H1 (cell line): ENCODE measurements around the gene EML1. TPM values are rescaled to one million over a fixed set of nuclear protein-coding genes. Genes with fewer than 3 reads are reported as not detected.
A peak's percentile ranks its signal among the peaks of the same experiment; 100 is the strongest.

Source experiments
- CTCF ChIA-PET: fragments of 300-600 bp; sonication (Branson Sonifier 250); formaldehyde crosslinking; loops from one replicate; lab custom pipeline; 2021; ENCODE audit not compliant: partially characterized antibody; lab: Charles Lee
- POLR2A ChIA-PET: fragments of 300-600 bp; sonication (Branson Sonifier 250); formaldehyde crosslinking; loops from one replicate; lab custom pipeline; 2021; ENCODE audit warnings: inconsistent platforms; ENCODE audit not compliant: partially characterized antibody; lab: Charles Lee
- DNase-seq, 2 experiments: peaks; one replicate each; pipeline versions ENCODE4 v3.0.0 to v3.0.0-alpha.2; 2010 to 2022; ENCODE audit warnings: low spot score in 2 of 2, low read depth in 1 of 2, mixed read lengths in 1 of 2
- FAIRE-seq: peaks from 2 replicates; lab custom pipeline; 2011; peaks lifted over from hg19 to GRCh38; lab: Jason Lieb, UNC
- H2AFZ ChIP-seq: 2 replicates; pipeline ENCODE4 v1.8.1; 2012; ENCODE audit warnings: low read length, inconsistent platforms
- H2AK5ac ChIP-seq: 2 replicates; pipeline ENCODE4 v1.6.1; 2013; ENCODE audit warnings: low read depth, low read length
- H2BK120ac ChIP-seq: replicated peaks from 2 replicates; pipeline ENCODE3; 2013; ENCODE audit warnings: low read depth, low read length, inconsistent platforms
- H2BK12ac ChIP-seq: 2 replicates; pipeline ENCODE4 v1.6.1; 2013; ENCODE audit warnings: low read depth, low read length
- H2BK15ac ChIP-seq: 2 replicates; pipeline ENCODE4 v1.6.1; 2013; ENCODE audit warnings: low read length
- H2BK20ac ChIP-seq: 2 replicates; pipeline ENCODE4 v1.6.1; 2013; ENCODE audit warnings: low read length
- H2BK5ac ChIP-seq: 2 replicates; pipeline ENCODE4 v1.6.1; 2013; ENCODE audit warnings: low read depth, low read length
- H3K14ac ChIP-seq: 2 replicates; pipeline ENCODE4 v1.6.1; 2013; ENCODE audit warnings: inconsistent platforms; ENCODE audit not compliant: insufficient read length
- H3K18ac ChIP-seq: 2 replicates; pipeline ENCODE4 v1.6.1; 2013; ENCODE audit warnings: low read length; ENCODE audit errors: extremely low read depth
- H3K23ac ChIP-seq: 2 replicates; pipeline ENCODE4 v1.6.1; 2013; ENCODE audit warnings: inconsistent platforms; ENCODE audit not compliant: insufficient read length
- H3K23me2 ChIP-seq: 2 replicates; pipeline ENCODE4 v1.6.1; 2013; ENCODE audit warnings: low read depth, low read length
- H3K27ac ChIP-seq: 2 replicates; pipeline ENCODE4 v1.6.1; 2011; ENCODE audit warnings: low read depth, low read length, inconsistent platforms
- H3K27me3 ChIP-seq, 4 experiments: replicated peaks in 1 of 4; 1 replicate in 1 of 4; 2 replicates in 3 of 4; pipeline versions ENCODE4 v1.6.1 to v1.8.1; 2011 to 2013; ENCODE audit warnings: low read length in 3 of 4, mild to moderate bottlenecking in 3 of 4, inconsistent platforms in 2 of 4, mixed read lengths in 2 of 4, moderate library complexity in 1 of 4; ENCODE audit not compliant: control insufficient read depth in 3 of 4, insufficient read depth in 3 of 4; ENCODE audit errors: extremely low read depth in 1 of 4
- H3K36me3 ChIP-seq, 4 experiments: 2 replicates each; pipeline versions ENCODE4 v1.6.1 to v1.8.1; 2011 to 2013; ENCODE audit warnings: mild to moderate bottlenecking in 4 of 4, low read length in 3 of 4, moderate library complexity in 2 of 4, control low read depth in 1 of 4, inconsistent platforms in 1 of 4; ENCODE audit not compliant: insufficient read depth in 4 of 4, control insufficient read depth in 2 of 4
- H3K4ac ChIP-seq: replicated peaks from 2 replicates; pipeline ENCODE3; 2013; ENCODE audit warnings: low read length, low read depth, mixed read lengths, inconsistent platforms; ENCODE audit not compliant: insufficient read length
- H3K4me1 ChIP-seq, 4 experiments: replicated peaks in 1 of 4; 1 replicate in 1 of 4; 2 replicates in 3 of 4; pipeline versions ENCODE4 v1.6.1 to v1.8.1; 2011 to 2013; ENCODE audit warnings: low read length in 3 of 4, inconsistent platforms in 2 of 4, mixed read lengths in 1 of 4; ENCODE audit not compliant: insufficient read depth in 4 of 4, control insufficient read depth in 3 of 4
- H3K4me2 ChIP-seq, 2 experiments: 2 replicates each; pipeline versions ENCODE4 v1.6.1 to v1.8.1; 2011 to 2013; ENCODE audit warnings: low read depth in 2 of 2, low read length in 2 of 2, control low read depth in 1 of 2, inconsistent platforms in 1 of 2, mild to moderate bottlenecking in 1 of 2; ENCODE audit not compliant: insufficient read depth in 1 of 2
- H3K4me3 ChIP-seq, 4 experiments: fragments of 200-600, 300-600 bp in 1 of 4; sonication (generic), shearing (Covaris generic), sonication (Bioruptor Twin) in 1 of 4; 2 replicates each; pipeline versions ENCODE4 v1.5.1 to v1.8.1; 2011 to 2016; ENCODE audit warnings: low read length in 4 of 4, low read depth in 3 of 4, control low read depth in 2 of 4, inconsistent platforms in 2 of 4, mild to moderate bottlenecking in 2 of 4, mixed read lengths in 1 of 4, moderate library complexity in 1 of 4; ENCODE audit not compliant: insufficient read depth in 2 of 4; ENCODE audit errors: extremely low read depth in 1 of 4
- H3K56ac ChIP-seq: replicated peaks from 2 replicates; pipeline ENCODE3; 2013; ENCODE audit warnings: low read depth, mild to moderate bottlenecking, mixed read lengths, low read length, inconsistent platforms; ENCODE audit not compliant: insufficient read length
- H3K79me1 ChIP-seq: 2 replicates; pipeline ENCODE4 v1.6.1; 2013; ENCODE audit warnings: low read depth, low read length, control low read depth
- H3K79me2 ChIP-seq, 2 experiments: 2 replicates each; pipeline versions ENCODE4 v1.6.1 to v1.8.1; 2012 to 2013; ENCODE audit warnings: low read length in 2 of 2, mild to moderate bottlenecking in 2 of 2, inconsistent platforms in 1 of 2; ENCODE audit not compliant: insufficient read depth in 2 of 2, control insufficient read depth in 1 of 2
- H3K9ac ChIP-seq, 4 experiments: replicated peaks in 1 of 4; 1 replicate in 1 of 4; 2 replicates in 3 of 4; pipeline versions ENCODE4 v1.6.1 to v1.8.1; 2011 to 2013; ENCODE audit warnings: low read depth in 3 of 4, low read length in 3 of 4, control low read depth in 2 of 4, mild to moderate bottlenecking in 2 of 4, moderate library complexity in 2 of 4, inconsistent platforms in 1 of 4; ENCODE audit errors: extremely low read depth in 1 of 4
- H3K9me3 ChIP-seq, 2 experiments: 2 replicates each; pipeline versions ENCODE4 v1.6.1 to v1.8.1; 2012 to 2013; ENCODE audit warnings: mild to moderate bottlenecking in 2 of 2, moderate library complexity in 2 of 2, control low read depth in 1 of 2, inconsistent platforms in 1 of 2, low read depth in 1 of 2, low read length in 1 of 2, mixed read lengths in 1 of 2; ENCODE audit not compliant: insufficient read depth in 2 of 2
- H4K20me1 ChIP-seq, 2 experiments: replicated peaks in 1 of 2; 2 replicates each; pipeline versions ENCODE3 to v1.8.1; 2011 to 2013; ENCODE audit warnings: inconsistent platforms in 2 of 2, low read length in 2 of 2, mild to moderate bottlenecking in 1 of 2; ENCODE audit not compliant: insufficient read depth in 2 of 2, control insufficient read depth in 1 of 2
- H4K5ac ChIP-seq: 2 replicates; pipeline ENCODE4 v1.6.1; 2013; ENCODE audit warnings: low read length, low read depth, mixed read lengths, inconsistent platforms; ENCODE audit not compliant: insufficient read length
- H4K8ac ChIP-seq: 2 replicates; pipeline ENCODE4 v1.8.0; 2013; ENCODE audit warnings: mild to moderate bottlenecking, moderate library complexity, low read length, inconsistent platforms; ENCODE audit not compliant: insufficient read depth; ENCODE audit errors: extremely low read depth
- H4K91ac ChIP-seq: replicated peaks from 2 replicates; pipeline ENCODE3; 2013; ENCODE audit warnings: low read length, mixed read lengths, inconsistent platforms; ENCODE audit not compliant: insufficient read length
- ASH2L ChIP-seq: fragments of 200-600, 300-600 bp; sonication (generic); IDR thresholded peaks from one replicate; pipeline ENCODE4 v1.7.1; 2017; ENCODE audit warnings: low read length
- ATF3 ChIP-seq: IDR thresholded peaks from 2 replicates; pipeline ENCODE4 v1.6.1; 2011; ENCODE audit warnings: low read depth, mild to moderate bottlenecking, low read length; ENCODE audit not compliant: insufficient read depth
- EGR1 ChIP-seq: IDR thresholded peaks from 2 replicates; pipeline ENCODE4 v1.6.1; 2011; ENCODE audit warnings: low read depth, low read length, borderline replicate concordance
- JUN ChIP-seq: IDR thresholded peaks from 2 replicates; pipeline ENCODE4 v1.6.1; 2011; ENCODE audit warnings: low read depth, mild to moderate bottlenecking, improper control_type of control experiment, low read length
- KDM1A ChIP-seq: fragments of 200-600, 300-600 bp; sonication (generic); IDR thresholded peaks from 2 replicates; pipeline ENCODE4 v1.7.1; 2016; ENCODE audit warnings: mild to moderate bottlenecking, low read length, borderline replicate concordance
- NANOG ChIP-seq: IDR thresholded peaks from 2 replicates; pipeline ENCODE4 v1.6.1; 2011; ENCODE audit warnings: low read length, low read depth, mild to moderate bottlenecking, inconsistent platforms; ENCODE audit not compliant: insufficient read depth, poor library complexity, severe bottlenecking
- PHF8 ChIP-seq: fragments of 200-600 bp; sonication (generic); conservative IDR thresholded peaks from 2 replicates; pipeline ENCODE4 v1.7.1; 2012; ENCODE audit warnings: low read depth, mild to moderate bottlenecking, inconsistent platforms, low read length, moderate library complexity
- POLR2A ChIP-seq, 2 experiments: IDR thresholded peaks; 1 replicate in 1 of 2; 2 replicates in 1 of 2; pipeline ENCODE4 v1.6.1; 2011; ENCODE audit warnings: low read depth in 2 of 2, low read length in 2 of 2, mild to moderate bottlenecking in 2 of 2; ENCODE audit errors: control extremely low read depth in 1 of 2
- POU5F1 ChIP-seq: IDR thresholded peaks from 2 replicates; pipeline ENCODE4 v1.6.1; 2011; ENCODE audit warnings: low read depth, mild to moderate bottlenecking, low read length, moderate library complexity
- SAP30 ChIP-seq: fragments of 300-600 bp; sonication (generic); IDR thresholded peaks from 2 replicates; pipeline ENCODE4 v1.7.1; 2012; ENCODE audit warnings: low read length, moderate library complexity, mild to moderate bottlenecking, inconsistent platforms; ENCODE audit not compliant: insufficient read depth, insufficient replicate concordance
- SIX5 ChIP-seq: IDR thresholded peaks from 2 replicates; pipeline ENCODE4 v1.6.1; 2011; ENCODE audit warnings: mild to moderate bottlenecking, low read depth, low read length
- TAF7 ChIP-seq: optimal IDR thresholded peaks from 2 replicates; pipeline ENCODE3; 2011; ENCODE audit warnings: low read depth, mild to moderate bottlenecking, inconsistent platforms, low read length, moderate library complexity, borderline replicate concordance
- WGBS, 2 experiments: shearing (Covaris generic) in 1 of 2; methylation state at CpG; one replicate each; pipeline versions ENCODE4 v1.1.6 to v1.1.7; 2013 to 2015; ENCODE audit warnings: low lambda C conversion rate in 2 of 2, mixed read lengths in 2 of 2, inconsistent platforms in 1 of 2, low coverage in 1 of 2, missing lambda C conversion rate in 1 of 2; ENCODE audit not compliant: insufficient replicate concordance in 2 of 2, insufficient coverage in 1 of 2, insufficient read length in 1 of 2; ENCODE audit errors: extremely low coverage in 1 of 2, missing lambda C conversion rate in 1 of 2; 5-methylcytosine and 5-hydroxymethylcytosine counted together
- polyA plus RNA-seq, 7 experiments: library from polyadenylated mRNA; depleted of rRNA in 3 of 7; stranded (reverse) in 5 of 7; unstranded in 2 of 7; fragments of >200 nt in 5 of 7; fragments of 200-250 nt in 2 of 7; gene quantifications; 1 replicate in 5 of 7; 2 replicates in 1 of 7; 4 replicates in 1 of 7; pipeline versions ENCODE4 v1.2.1 to v1.2.3, GENCODE V29; 2011 to 2013; ENCODE audit warnings: missing spikeins in 2 of 7, mixed read lengths in 2 of 7
- total RNA-seq: library from RNA; stranded (reverse); fragmentation: NEBNext Ultra II Directional; extraction: Animal tissue kit (Norgen Biotek cat#: 25700); gene quantifications from 2 replicates; pipeline ENCODE4 v1.2.1, GENCODE V29; 2021

Gene EML1
- total and polyA plus RNA-seq, 2 of the 8 experiments (the other 6 are each of a cell fraction or from before 2014, with no cell fraction given) = 11.1 to 24.7 TPM

GRCh38 chr14:99966037-99966835 is 173.0 kb downstream of the EML1 start:
- CTCF ChIA-PET = interaction anchor here (0.5 to 2.4 kb wide), 7 partner anchors 15 to 218 kb away, joined by 3 to 9 read pairs (median 3); no protein-coding TSS in a partner anchor
- 96% methylated on average over 22 of the region's 23 CpGs; no CpG with 5 or more reads in 1 of the 2 experiments for WGBS, 2 experiments
- H2AK5ac ChIP-seq = no peak overlapping the region
- no peak overlapping the region for H2BK20ac ChIP-seq
- no peak overlapping the region for H3K9ac ChIP-seq
- H3K4me3 ChIP-seq = no peak overlapping the region
- H3K18ac ChIP-seq = no peak overlapping the region
- no peak for DNase-seq
- peaks cover 0 to 4% of the 10 kb centered on the region in 2 experiments; a peak in 2 of 4 replicates for H3K9me3 ChIP-seq
- POLR2A ChIA-PET = interaction anchor here (0.8 kb wide), 1 partner anchor 53 kb away, joined by 3 read pairs; no protein-coding TSS in a partner anchor
- no peak overlapping the region for H3K14ac ChIP-seq
- no peak overlapping the region for H2BK12ac ChIP-seq
- no peak overlapping the region for H3K4me2 ChIP-seq
- H3K79me1 ChIP-seq = no peaks in the 10 kb centered on the region
- no peaks in the 10 kb centered on the region for H3K23me2 ChIP-seq
- no peak overlapping the region for H3K23ac ChIP-seq
- H2BK15ac ChIP-seq = no peak overlapping the region
- no peaks in the 10 kb centered on the region for H3K79me2 ChIP-seq
- no peak overlapping the region for H4K5ac ChIP-seq
- no peak overlapping the region for H2BK5ac ChIP-seq
- H2BK120ac ChIP-seq = no peak overlapping the region
- H3K4ac ChIP-seq = no peak overlapping the region
- no peaks in the 10 kb centered on the region for H3K36me3 ChIP-seq
- no peak overlapping the region for H3K56ac ChIP-seq
- no peak overlapping the region for H2AFZ ChIP-seq
- H4K8ac ChIP-seq = no peak overlapping the region
- peaks cover 6 to 22% (median 19%) of the 10 kb centered on the region in 4 experiments for H3K27me3 ChIP-seq
- no peaks in the 10 kb centered on the region for H4K20me1 ChIP-seq
- FAIRE-seq = no peak
- H3K4me1 ChIP-seq = peaks cover 0 to 12% (median 5%) of the 10 kb centered on the region in 4 experiments; a peak in 5 of 7 replicates
- no peak overlapping the region for H3K27ac ChIP-seq
- peak overlapping the region; percentile 23 for H4K91ac ChIP-seq
- TF ChIP-seq ATF3 = no peak
- TF ChIP-seq NANOG = no peak
- no peak for TF ChIP-seq TAF7
- no peak for TF ChIP-seq KDM1A
- no peak for TF ChIP-seq PHF8
- TF ChIP-seq JUN = no peak
- no peak for TF ChIP-seq SAP30
- TF ChIP-seq EGR1 = no peak
- TF ChIP-seq SIX5 = no peak
- TF ChIP-seq POLR2A (IDR thresholded peaks at IDR 0.05; ENCODE audit: control extremely low read depth in 1 of 2, low read depth in 2 of 2, low read length in 2 of 2) = no peak
- TF ChIP-seq POU5F1 = no peak
- no peak for TF ChIP-seq ASH2L
